HepG2 (cell line): ENCODE measurements around the gene ITIH3. TPM values are rescaled to one million over a fixed set of nuclear protein-coding genes. Genes with fewer than 3 reads are reported as not detected.

Experiments
- ELF3 ChIP-seq: IDR thresholded peaks from 2 replicates; pipeline ENCODE4 v1.6.1; 2016; ENCODE audit warnings: missing genetic modification reagents, missing compliant biosample characterization
- FOSL2 ChIP-seq: sonication (generic); formaldehyde crosslinking; IDR thresholded peaks from 2 replicates; pipeline ENCODE4 v1.4.0; 2020; ENCODE audit warnings: missing genetic modification reagents
- GATAD2A ChIP-seq: IDR thresholded peaks from 2 replicates; pipeline ENCODE4 v1.6.1; 2016
- HDAC1 ChIP-seq: sonication (generic); formaldehyde crosslinking; IDR thresholded peaks from 2 replicates; pipeline ENCODE4 v1.5.1; 2020; ENCODE audit warnings: mild to moderate bottlenecking, missing genetic modification reagents
- HNF1B ChIP-seq: sonication (generic); formaldehyde crosslinking; IDR thresholded peaks from 2 replicates; pipeline ENCODE4 v1.5.1; 2020; ENCODE audit warnings: mild to moderate bottlenecking, moderate library complexity, missing genetic modification reagents
- KDM4B ChIP-seq: sonication (generic); formaldehyde crosslinking; IDR thresholded peaks from 2 replicates; pipeline ENCODE4 v1.4.0; 2020; ENCODE audit warnings: missing genetic modification reagents
- KLF16 ChIP-seq, 2 experiments: sonication (generic) in 1 of 2; formaldehyde crosslinking in 1 of 2; IDR thresholded peaks; 2 replicates each; pipeline versions ENCODE4 v1.6.1 to v1.8.0; 2016 to 2023; ENCODE audit warnings: missing genetic modification reagents in 2 of 2, missing compliant biosample characterization in 1 of 2
- MTERF4 ChIP-seq: sonication (generic); formaldehyde crosslinking; IDR thresholded peaks from 2 replicates; pipeline ENCODE4 v1.8.0; 2023; ENCODE audit warnings: mild to moderate bottlenecking, missing genetic modification reagents
- MYPOP ChIP-seq: sonication (generic); formaldehyde crosslinking; IDR thresholded peaks from 2 replicates; pipeline ENCODE4 v1.8.1; 2023; ENCODE audit warnings: mild to moderate bottlenecking, moderate library complexity, missing genetic modification reagents
- RARA ChIP-seq: IDR thresholded peaks from 2 replicates; pipeline ENCODE4 v1.6.1; 2016; ENCODE audit warnings: missing genetic modification reagents, missing compliant biosample characterization
- REPIN1 ChIP-seq: sonication (generic); formaldehyde crosslinking; IDR thresholded peaks from 2 replicates; pipeline ENCODE4 v1.8.0; 2022; ENCODE audit warnings: missing genetic modification reagents, low read depth, mild to moderate bottlenecking, borderline replicate concordance
- RXRA ChIP-seq: sonication (generic); formaldehyde crosslinking; IDR thresholded peaks from 2 replicates; pipeline ENCODE4 v1.5.1; 2020; ENCODE audit warnings: missing genetic modification reagents
- SALL2 ChIP-seq: sonication (generic); formaldehyde crosslinking; IDR thresholded peaks from 2 replicates; pipeline ENCODE4 v1.8.1; 2023; ENCODE audit warnings: mild to moderate bottlenecking, missing genetic modification reagents, inconsistent platforms
- UBTF ChIP-seq: sonication (generic); formaldehyde crosslinking; IDR thresholded peaks from 2 replicates; pipeline ENCODE4 v1.4.0; 2020; ENCODE audit warnings: mild to moderate bottlenecking, missing genetic modification reagents
- YY1 ChIP-seq: IDR thresholded peaks from 2 replicates; pipeline ENCODE4 v1.6.1; 2011; ENCODE audit warnings: low read length, low read depth, moderate library complexity, mild to moderate bottlenecking; ENCODE audit not compliant: insufficient read depth, insufficient replicate concordance
- ZC3H13 ChIP-seq: sonication (generic); formaldehyde crosslinking; IDR thresholded peaks from 2 replicates; pipeline ENCODE4 v1.8.1; 2023; ENCODE audit warnings: mild to moderate bottlenecking, missing genetic modification reagents, moderate library complexity
- ZNF646 ChIP-seq: sonication (generic); formaldehyde crosslinking; IDR thresholded peaks from 2 replicates; pipeline ENCODE4 v1.9.0; 2021; ENCODE audit warnings: mild to moderate bottlenecking, missing genetic modification reagents
- polyA plus RNA-seq, 8 experiments: library from polyadenylated mRNA; depleted of rRNA in 3 of 8; stranded (reverse) in 7 of 8; unstranded in 1 of 8; fragments of >200 nt; fragmentation: Illumina TruSeq in 4 of 8; extraction: Trizol in 4 of 8; gene quantifications; 2 replicates each; pipeline versions ENCODE4 v1.2.1 to v1.2.3, GENCODE V29; 2011 to 2016; ENCODE audit warnings: low read depth in 4 of 8, missing spikeins in 1 of 8, mixed read lengths in 1 of 8; ENCODE audit not compliant: insufficient read depth in 1 of 8
- total RNA-seq, 5 experiments: library from RNA; depleted of rRNA; stranded (reverse); fragments of >200 nt; fragmentation: Illumina TruSeq; extraction: Trizol; gene quantifications; 2 replicates each; pipeline ENCODE4 v1.2.3, GENCODE V29; 2016; ENCODE audit warnings: low read depth in 1 of 5

ITIH3 gene
- total and polyA plus RNA-seq, 2 of the 13 experiments (the other 11 are each of a cell fraction or from before 2014, with no cell fraction given) = 105 to 632 TPM

GRCh38 chr3:52827866-52828376, 33.3 kb downstream of the ITIH3 start (continued):
- TF ChIP-seq RARA (CRISPR knock-in tag) (peak; percentile 29; the same call in 1 of the 2 replicates), MYPOP (CRISPR knock-in tag) (no peak), ZNF646 (CRISPR knock-in tag) (peak; percentile 45; the same call in 1 of the 2 replicates), RXRA (CRISPR knock-in tag) (peak; percentile 67), ZC3H13 (CRISPR knock-in tag) (no peak), FOSL2 (CRISPR knock-in tag) (peak; percentile 31), REPIN1 (peak; percentile 68; the same call in 1 of the 2 replicates), HDAC1 (CRISPR knock-in tag) (peak; percentile 50; the same call in 1 of the 2 replicates), ELF3 (peak; percentile 56; the same call in 1 of the 2 replicates), KDM4B (CRISPR knock-in tag) (no peak), MTERF4 (CRISPR knock-in tag) (0 out of 2 replicates have a peak, but pooled peaks have one; percentile 55), YY1 (no peak), UBTF (CRISPR knock-in tag) (0 out of 2 replicates have a peak, but pooled peaks have one; percentile 23), GATAD2A (CRISPR knock-in tag) (0 out of 2 replicates have a peak, but pooled peaks have one; percentile 55), SALL2 (no peak), HNF1B (CRISPR knock-in tag) (peak; percentile 94), KLF16 (CRISPR knock-in tag; IDR thresholded peaks at IDR 0.05) (peak in 1 of 2 experiments; percentile 49; a peak in 1 of 4 replicates)
